Keratinocyte (primary cell): Measurements from ENCODE around the gene UBXN7. TPM values are rescaled to one million over a fixed set of nuclear protein-coding genes. Genes with fewer than 3 reads are reported as not detected.

ENCODE experiments used
- DNase-seq: peaks from one replicate; pipeline ENCODE4 v3.0.0-alpha.2; 2011; ENCODE audit warnings: low read depth, missing footprints, low spot score
- FAIRE-seq: peaks from 2 replicates; lab custom pipeline; 2011; peaks lifted over from hg19 to GRCh38; lab: Jason Lieb, UNC
- H2AFZ ChIP-seq: 2 replicates; pipeline ENCODE4 v1.6.0; 2012; ENCODE audit warnings: low read length, control low read depth, inconsistent platforms; ENCODE audit not compliant: control insufficient read depth
- H3K27ac ChIP-seq: 2 replicates; pipeline ENCODE4 v1.5.1; 2011; ENCODE audit warnings: low read length; ENCODE audit not compliant: control insufficient read depth, insufficient read depth
- H3K27me3 ChIP-seq: 3 replicates; pipeline ENCODE4 v1.6.0; 2011; ENCODE audit warnings: low read length; ENCODE audit not compliant: control insufficient read depth, insufficient read depth; ENCODE audit errors: extremely low read depth
- H3K36me3 ChIP-seq, 2 experiments: 2 replicates in 1 of 2; 3 replicates in 1 of 2; pipeline ENCODE4 v1.5.1; 2011; ENCODE audit warnings: low read length in 2 of 2, mild to moderate bottlenecking in 1 of 2; ENCODE audit not compliant: control insufficient read depth in 2 of 2, insufficient read depth in 2 of 2; ENCODE audit errors: extremely low read depth in 1 of 2
- H3K4me1 ChIP-seq: 3 replicates; pipeline ENCODE4 v1.5.1; 2011; ENCODE audit warnings: low read length; ENCODE audit not compliant: control insufficient read depth, insufficient read depth; ENCODE audit errors: extremely low read depth
- H3K4me2 ChIP-seq: 3 replicates; pipeline ENCODE4 v1.6.0; 2011; ENCODE audit warnings: low read depth, low read length; ENCODE audit not compliant: control insufficient read depth, insufficient read depth; ENCODE audit errors: extremely low read depth
- H3K4me3 ChIP-seq, 3 experiments: fragments of 200-600 bp in 1 of 3; sonication (generic) in 1 of 3; 2 replicates in 2 of 3; 3 replicates in 1 of 3; pipeline ENCODE4 v1.5.1; 2011 to 2016; ENCODE audit warnings: low read length in 3 of 3, mild to moderate bottlenecking in 3 of 3, control low read depth in 2 of 3, inconsistent platforms in 1 of 3, low read depth in 1 of 3, mixed read lengths in 1 of 3, mixed run types in 1 of 3, moderate library complexity in 1 of 3; ENCODE audit not compliant: control insufficient read depth in 2 of 3, insufficient read depth in 2 of 3; ENCODE audit errors: extremely low read depth in 1 of 3
- H3K79me2 ChIP-seq: 2 replicates; pipeline ENCODE4 v1.6.0; 2012; ENCODE audit warnings: low read length; ENCODE audit not compliant: control insufficient read depth, insufficient read depth
- H3K9ac ChIP-seq: 3 replicates; pipeline ENCODE4 v1.6.0; 2011; ENCODE audit warnings: low read length; ENCODE audit not compliant: control insufficient read depth, insufficient read depth; ENCODE audit errors: extremely low read depth
- H3K9me1 ChIP-seq: 3 replicates; pipeline ENCODE4 v1.6.0; 2011; ENCODE audit warnings: low read length; ENCODE audit not compliant: control insufficient read depth, insufficient read depth; ENCODE audit errors: extremely low read depth
- H3K9me3 ChIP-seq: 2 replicates; pipeline ENCODE4 v1.5.1; 2012; ENCODE audit warnings: low read depth, low read length; ENCODE audit not compliant: control insufficient read depth
- H4K20me1 ChIP-seq: 3 replicates; pipeline ENCODE4 v1.6.0; 2011; ENCODE audit warnings: low read length; ENCODE audit not compliant: control insufficient read depth, insufficient read depth; ENCODE audit errors: extremely low read depth
- CTCF ChIP-seq, 3 experiments: IDR thresholded peaks in 1 of 3; conservative IDR thresholded peaks in 1 of 3; optimal IDR thresholded peaks in 1 of 3; 2 replicates in 2 of 3; 3 replicates in 1 of 3; pipeline versions ENCODE3 to v1.5.1; 2011; ENCODE audit warnings: low read length in 3 of 3, mild to moderate bottlenecking in 3 of 3, moderate library complexity in 2 of 3, control low read depth in 1 of 3, inconsistent platforms in 1 of 3; ENCODE audit not compliant: insufficient read depth in 2 of 3; ENCODE audit errors: extremely low read depth in 1 of 3
- EZH2 ChIP-seq: IDR thresholded peaks from one replicate; pipeline ENCODE4 v1.6.1; 2012; ENCODE audit warnings: inconsistent platforms, mild to moderate bottlenecking, low read length, moderate library complexity
- dilution Hi-C: fragments of 300-500 bp; cut with MboI; formaldehyde crosslinking; loops from one replicate; pipeline ENCODE4 v1.7.0; 2020; ENCODE audit warnings: low sequenced_read_pairs; ENCODE audit not compliant: extremely low pct_ligation_motif_present
- polyA plus RNA-seq, 5 experiments: library from polyadenylated mRNA; depleted of rRNA in 3 of 5; stranded (reverse) in 3 of 5; stranded (forward) in 1 of 5; unstranded in 1 of 5; fragments of >200 nt; gene quantifications; 1 replicate in 1 of 5; 2 replicates in 3 of 5; 3 replicates in 1 of 5; pipeline versions ENCODE4 v1.2.1 to v1.2.3, GENCODE V29; 2011 to 2012; ENCODE audit warnings: missing spikeins in 2 of 5, low read depth in 1 of 5, low replicate concordance in 1 of 5

UBXN7 gene
- polyA plus RNA-seq, 1 donor (not counting 4 experiments of a cell fraction or from before 2014, with no cell fraction given): 19.7 TPM

- Histone ChIP-seq H3K9me1 (no peaks in the 10 kb centered on the region), H3K27me3 (no peaks in the 10 kb centered on the region), H3K9ac (no peak overlapping the region), H4K20me1 (no peaks in the 10 kb centered on the region), H3K79me2 (no peaks in the 10 kb centered on the region), H3K9me3 (no peaks in the 10 kb centered on the region), H3K4me1 (peaks cover 31% of the 10 kb centered on the region), H3K27ac (no peak overlapping the region), H3K36me3 (no peaks in the 10 kb centered on the region), H2AFZ (no peak overlapping the region), H3K4me3 (no peak overlapping the region), H3K4me2 (no peak overlapping the region)
- FAIRE-seq (no peak), DNase-seq (no peak)
- TF ChIP-seq CTCF (optimal IDR thresholded peaks at IDR 0.05 in 1 of 3, IDR thresholded peaks at IDR 0.05 in 1 of 3, conservative IDR thresholded peaks at IDR 0.05 in 1 of 3; ENCODE audit: extremely low read depth in 1 of 3, insufficient read depth in 2 of 3, low read length in 3 of 3) (no peak), EZH2 (no peak)
- dilution Hi-C loops: no loop called here
Observed at GRCh38 chr3:196334982-196335381, 97.2 kb downstream of the UBXN7 start.

GRCh38 chr3:196332168-196332567 lies 100.1 kb downstream of the UBXN7 start:
- TF ChIP-seq CTCF (optimal IDR thresholded peaks at IDR 0.05 in 1 of 3, IDR thresholded peaks at IDR 0.05 in 1 of 3, conservative IDR thresholded peaks at IDR 0.05 in 1 of 3; ENCODE audit: extremely low read depth in 1 of 3, insufficient read depth in 2 of 3, low read length in 3 of 3) (no peak), EZH2 (no peak)
- no peak for DNase-seq
- Histone ChIP-seq H4K20me1 (no peaks in the 10 kb centered on the region), H3K79me2 (no peaks in the 10 kb centered on the region), H3K9me1 (no peaks in the 10 kb centered on the region), H3K27ac (no peak overlapping the region), H3K4me3 (no peak overlapping the region), H3K9ac (no peak overlapping the region), H3K4me2 (no peak overlapping the region), H3K27me3 (no peaks in the 10 kb centered on the region), H3K9me3 (no peaks in the 10 kb centered on the region), H3K4me1 (peaks cover 6% of the 10 kb centered on the region), H3K36me3 (no peaks in the 10 kb centered on the region), H2AFZ (no peak overlapping the region)
- no peak for FAIRE-seq
- dilution Hi-C loops: no loop called here
